ENCODE measurements around the gene LCE1C.

Gene LCE1C

DNA sequence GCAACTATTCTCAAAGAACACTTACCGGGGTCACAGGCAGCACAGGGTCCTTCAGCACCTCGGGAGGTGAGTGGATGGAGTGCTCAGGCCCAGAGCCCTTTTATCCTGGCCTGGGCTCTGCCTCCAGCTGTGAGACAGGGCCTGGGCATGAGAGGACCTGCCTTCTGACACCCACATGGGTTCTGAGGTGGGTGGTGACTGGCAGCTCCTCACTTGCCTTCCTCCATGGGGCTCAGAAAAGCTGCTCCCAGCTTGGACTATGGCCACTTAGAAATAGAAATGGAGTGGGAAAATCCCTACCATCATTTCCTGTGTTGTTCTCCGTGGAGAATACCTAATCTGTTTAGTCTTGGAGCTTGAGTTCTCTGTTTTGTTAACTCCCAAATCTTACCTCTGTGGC is at the start of gene LCE1C:
Gene LCE1C (minus strand): TSS at position 76 of the 400 bp plus-strand sequence. CDS start 1,173 bp downstream, outside the sequence.
- no peak for DNase-seq

- no peak for DNase-seq
These were observed 49.2 kb upstream of the LCE1C start for GRCh38 chr1:152855661-152856060.

DNA sequence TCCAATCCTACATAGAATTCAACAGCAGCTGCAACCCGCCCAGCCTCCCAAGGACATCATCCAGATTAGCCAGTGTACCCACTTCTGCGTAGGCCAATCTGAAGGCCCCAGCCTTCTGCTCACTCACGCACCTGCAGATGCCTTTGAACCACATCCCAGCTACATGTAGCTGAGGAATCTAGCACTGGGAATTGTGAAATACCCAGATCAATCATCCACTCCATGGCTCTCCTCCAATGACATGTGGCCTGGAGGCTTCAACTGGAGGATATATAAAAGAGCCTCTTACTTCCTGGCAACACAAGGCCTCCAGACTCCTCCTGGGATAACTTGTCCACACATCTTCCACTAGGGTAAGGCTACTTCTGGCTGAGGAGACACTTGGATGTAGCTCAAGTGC is 36.1 kb upstream of the LCE1C start, which contains the start of gene LCE6A:
Gene LCE6A (plus strand): TSS at position 301 of the 400 bp plus-strand sequence. CDS start 665 bp downstream, outside the sequence.
- DNase-seq, result no peak

DNA sequence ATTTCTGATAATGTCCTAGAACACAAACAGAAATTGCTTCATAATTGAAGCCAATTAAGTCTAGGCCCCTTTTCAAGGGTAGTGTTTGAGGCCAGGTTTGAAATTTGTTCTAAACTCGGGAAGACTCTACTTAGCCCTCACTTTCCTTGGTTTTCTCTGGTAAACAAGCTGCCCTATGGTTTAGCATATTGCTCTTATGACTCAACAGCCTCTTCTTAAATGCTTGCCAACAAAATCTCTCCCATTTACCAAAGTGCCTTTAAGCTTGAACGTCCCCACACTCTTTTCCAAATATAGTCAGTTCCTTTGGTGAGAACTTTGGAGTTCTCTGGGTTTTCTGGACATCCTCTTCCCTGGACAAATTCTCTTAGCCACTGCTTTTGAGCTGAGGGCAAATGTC is 30.4 kb upstream of the LCE1C start:
- DNase-seq, result no peak

DNA sequence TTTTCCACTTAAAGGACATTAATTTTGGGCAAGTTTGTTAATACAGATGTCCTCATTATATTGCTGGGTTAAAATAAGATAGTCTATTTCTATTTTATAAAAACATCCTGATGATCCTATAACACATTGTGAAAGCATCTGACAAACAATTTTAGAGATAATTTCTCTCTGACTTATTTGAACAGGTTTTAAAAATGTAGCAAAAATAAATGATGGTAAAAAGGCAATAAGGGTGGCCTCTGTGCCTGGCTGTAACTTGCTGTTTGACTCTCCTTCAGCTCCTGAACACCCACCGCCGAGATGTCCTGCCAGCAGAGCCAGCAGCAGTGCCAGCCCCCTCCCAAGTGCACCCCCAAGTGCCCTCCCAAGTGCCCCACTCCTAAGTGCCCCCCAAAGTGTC is 20.7 kb upstream of the LCE1C start, which contains the start of gene LCE1A:
Gene LCE1A (plus strand): TSS at position 301 of the 400 bp plus-strand sequence. CDS start 0 bp downstream, at position 301.
- no peak for DNase-seq

DNA sequence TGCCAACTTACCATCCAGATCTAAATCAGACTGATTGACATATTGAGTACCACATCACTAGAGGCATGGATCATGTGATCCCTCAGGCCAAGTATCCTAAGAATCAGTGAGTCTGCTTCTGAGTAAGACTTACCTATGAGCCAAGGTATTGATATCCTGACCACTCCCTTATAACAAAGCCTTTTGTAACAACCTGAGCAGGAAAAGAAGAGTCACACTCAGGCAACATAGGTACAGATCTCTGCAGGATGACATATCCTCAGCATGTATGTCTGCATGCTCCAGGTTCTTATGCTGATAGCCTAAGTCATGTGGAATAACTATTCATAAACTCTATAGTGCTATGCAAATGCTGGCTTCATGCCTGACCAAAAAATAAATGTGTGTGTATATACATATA is 18.5 kb upstream of the LCE1C start:
- DNase-seq, result no peak

DNA sequence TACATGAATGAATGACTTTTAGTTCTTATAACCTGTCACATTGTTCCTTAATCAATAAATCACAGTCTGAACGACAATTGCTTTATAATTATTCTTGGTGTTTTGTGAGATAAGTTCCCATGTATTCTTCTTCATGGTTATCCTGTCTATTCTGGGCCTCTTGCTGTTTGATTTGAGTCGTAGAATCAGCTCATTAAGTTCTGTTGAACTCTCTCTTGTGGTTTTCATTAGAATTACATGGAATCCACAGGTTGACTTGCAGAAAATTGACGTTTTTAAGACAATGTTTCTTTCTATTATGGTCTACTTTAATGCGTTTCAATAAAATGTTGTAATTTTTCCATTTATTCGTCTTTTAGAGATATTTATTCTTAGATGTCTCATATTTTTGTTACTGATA is 16.8 kb upstream of the LCE1C start:
- DNase-seq, result no peak

DNA sequence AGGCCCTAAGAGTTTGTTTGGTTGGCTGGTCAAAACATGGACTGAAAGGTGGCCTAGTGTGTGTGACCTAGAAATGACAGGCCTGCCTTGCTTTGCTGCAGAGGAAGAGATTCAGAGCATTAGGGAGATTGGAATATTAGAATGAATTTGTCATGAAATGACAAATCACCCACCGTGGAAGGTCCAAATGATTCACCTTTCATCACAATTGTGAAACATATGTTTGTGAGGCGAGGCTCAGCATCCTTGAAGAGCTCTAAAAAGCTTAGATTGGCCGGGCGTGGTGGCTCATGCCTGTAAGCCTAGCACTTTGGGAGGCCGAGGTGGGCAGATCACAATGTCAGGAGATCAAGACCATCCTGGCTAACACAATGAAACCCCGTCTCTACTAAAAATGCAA is 10.9 kb upstream of the LCE1C start:
- no peak for DNase-seq

- DNase-seq, result no peak
These were observed 5.2 kb upstream of the LCE1C start, which contains the start of gene LCE1B for GRCh38 chr1:152811671-152812070. LCE1B (plus strand) TSS chr1:152811971; CDS start chr1:152812447, 476 bp downstream.

DNA sequence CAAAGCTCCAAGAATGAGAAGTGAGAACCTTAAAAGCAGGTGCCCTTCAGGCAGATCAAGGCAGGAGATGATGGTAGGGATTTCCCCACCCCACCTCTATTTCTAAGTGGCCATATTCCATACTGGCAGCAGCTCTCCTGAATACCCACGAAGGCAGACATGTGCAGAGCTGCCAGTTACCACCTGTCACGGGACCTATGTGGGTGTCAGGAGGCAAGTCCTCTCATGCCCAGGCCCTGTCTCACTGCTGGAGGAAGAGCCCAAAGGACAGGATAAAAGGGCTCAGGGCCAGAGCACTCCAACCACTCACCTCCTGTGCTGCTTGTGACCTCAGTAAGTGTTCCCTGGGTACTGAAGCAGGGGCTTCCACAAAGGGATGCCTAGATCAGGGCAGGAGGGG is 4.6 kb upstream of the LCE1C start:
- no peak for DNase-seq

GRCh38 chr1:152801333-152801732 is 5.1 kb downstream of the LCE1C start:
- DNase-seq, result no peak

DNA sequence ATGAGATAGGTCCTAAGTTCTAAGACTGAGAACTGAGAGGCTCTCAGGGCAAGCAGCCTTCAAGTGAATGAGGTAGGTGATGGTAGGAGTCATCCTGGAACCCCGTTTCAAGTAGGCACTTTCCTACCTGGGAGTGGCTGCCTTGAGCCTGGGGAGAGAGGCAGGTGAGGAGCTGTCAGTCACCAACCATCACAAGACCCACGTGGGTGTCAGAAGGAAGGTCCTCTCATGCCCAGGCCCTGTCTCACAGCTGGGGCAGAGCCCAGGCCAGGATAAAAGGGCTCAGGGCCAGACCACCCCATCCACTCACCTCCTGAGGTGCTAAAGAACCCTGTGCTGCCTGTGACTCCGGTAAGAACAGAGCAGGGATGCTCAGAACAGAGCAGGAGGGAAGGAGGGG is 10.0 kb downstream of the LCE1C start, which contains the start of gene LCE1D:
Gene LCE1D (plus strand): TSS at position 301 of the 400 bp plus-strand sequence. CDS start 1,074 bp downstream, outside the sequence.
- DNase-seq, result no peak

DNA sequence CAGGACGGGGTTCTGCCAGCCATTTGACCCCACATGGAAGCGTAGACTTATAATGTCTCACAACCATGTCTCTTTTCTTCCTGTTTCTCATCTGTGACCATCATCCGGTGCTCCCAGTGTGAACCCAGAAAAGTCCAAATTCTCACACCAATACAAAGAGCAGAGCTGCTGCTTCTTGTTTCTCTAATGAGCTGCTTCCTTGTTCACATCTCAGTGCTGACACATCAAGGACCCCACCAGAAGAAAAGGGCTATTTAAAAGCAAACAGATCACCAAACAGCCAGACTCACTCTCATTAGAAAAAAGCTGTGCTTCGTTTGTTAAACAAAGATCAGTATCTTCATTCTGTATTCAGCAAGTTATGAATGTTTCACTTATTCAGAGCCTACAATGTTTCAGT is 10.8 kb downstream of the LCE1C start:
- no peak for DNase-seq

- DNase-seq, result no peak
These were observed 20.4 kb downstream of the LCE1C start, which contains the start of gene LCE1E for GRCh38 chr1:152786077-152786476. LCE1E (plus strand) TSS chr1:152786257; CDS start chr1:152787300, 1,043 bp downstream.

DNA sequence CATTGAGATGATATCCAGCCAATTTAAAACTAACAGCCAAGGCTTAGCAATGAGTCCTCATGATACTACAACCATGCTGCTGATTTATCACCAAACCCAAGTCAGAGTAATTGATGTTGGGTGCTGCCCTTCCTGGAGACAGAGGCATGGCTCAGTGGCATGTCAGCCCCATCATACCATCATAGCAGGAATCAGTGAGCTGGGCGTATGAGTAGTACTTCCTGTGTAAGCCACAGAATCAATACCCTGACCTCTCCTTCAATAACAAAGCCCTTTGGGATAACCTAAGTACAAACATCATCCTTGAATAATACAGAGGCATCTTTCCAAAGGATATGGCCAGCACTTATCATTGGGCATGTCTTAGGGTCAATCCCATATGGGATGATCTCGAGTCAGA is 23.4 kb downstream of the LCE1C start:
- DNase-seq, result no peak

- no peak for DNase-seq
These were observed 28.8 kb downstream of the LCE1C start for GRCh38 chr1:152777510-152778137.

DNA sequence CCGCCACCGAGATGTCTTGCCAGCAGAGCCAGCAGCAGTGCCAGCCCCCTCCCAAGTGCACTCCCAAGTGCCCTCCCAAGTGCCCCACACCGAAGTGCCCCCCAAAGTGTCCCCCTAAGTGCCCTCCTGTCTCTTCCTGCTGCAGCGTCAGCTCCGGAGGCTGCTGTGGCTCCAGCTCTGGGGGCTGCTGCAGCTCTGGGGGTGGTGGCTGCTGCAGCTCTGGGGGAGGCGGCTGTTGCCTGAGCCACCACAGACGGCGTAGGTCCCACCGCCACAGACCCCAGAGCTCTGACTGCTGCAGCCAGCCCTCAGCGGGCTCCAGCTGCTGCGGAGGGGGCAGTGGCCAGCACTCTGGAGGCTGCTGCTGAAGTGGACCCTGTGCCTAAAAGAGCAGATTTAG is 30.1 kb downstream of the LCE1C start:
- DNase-seq, result no peak

DNA sequence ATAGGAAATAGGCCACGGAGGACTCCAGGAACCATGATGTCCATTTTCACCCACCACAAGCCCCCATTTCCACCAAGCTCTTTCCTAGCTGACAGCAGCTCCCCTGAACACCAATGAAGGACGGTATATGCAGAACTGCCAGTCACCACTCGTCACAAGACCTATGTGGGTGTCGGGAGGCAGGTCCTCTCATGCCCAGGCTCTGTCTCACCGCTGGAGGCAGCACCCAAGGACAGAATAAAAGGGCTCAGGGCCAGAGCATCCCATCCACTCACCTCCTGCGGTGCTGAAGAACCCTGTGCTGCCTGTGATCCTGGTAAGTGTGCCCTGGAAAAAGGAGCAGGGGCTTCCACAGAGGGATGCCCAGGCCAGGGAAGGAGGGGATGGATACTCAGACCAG is 31.6 kb downstream of the LCE1C start, which contains the start of gene LCE1F:
Gene LCE1F (plus strand): TSS at position 266 of the 400 bp plus-strand sequence. CDS start 1,232 bp downstream, outside the sequence.
- no peak for DNase-seq

DNA sequence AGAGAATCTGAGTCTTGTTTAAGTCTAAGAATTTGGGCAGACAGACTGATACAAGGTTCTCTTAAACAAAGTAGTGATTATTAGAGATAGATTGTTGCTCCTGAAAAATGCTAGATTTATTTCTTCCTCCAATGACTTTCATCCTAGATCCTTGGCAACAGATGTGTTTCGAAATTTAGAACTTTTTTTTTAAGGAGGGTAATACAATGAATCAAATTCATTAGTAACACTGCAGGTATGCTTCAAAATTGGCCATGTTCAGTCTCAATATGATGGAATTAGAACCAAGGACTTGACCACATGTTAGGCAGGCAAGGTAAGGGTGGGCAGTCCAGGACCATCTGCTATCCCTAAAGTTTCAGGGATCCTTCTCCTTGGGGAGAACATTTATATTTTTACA is 36.0 kb downstream of the LCE1C start:
- DNase-seq, result no peak

DNA sequence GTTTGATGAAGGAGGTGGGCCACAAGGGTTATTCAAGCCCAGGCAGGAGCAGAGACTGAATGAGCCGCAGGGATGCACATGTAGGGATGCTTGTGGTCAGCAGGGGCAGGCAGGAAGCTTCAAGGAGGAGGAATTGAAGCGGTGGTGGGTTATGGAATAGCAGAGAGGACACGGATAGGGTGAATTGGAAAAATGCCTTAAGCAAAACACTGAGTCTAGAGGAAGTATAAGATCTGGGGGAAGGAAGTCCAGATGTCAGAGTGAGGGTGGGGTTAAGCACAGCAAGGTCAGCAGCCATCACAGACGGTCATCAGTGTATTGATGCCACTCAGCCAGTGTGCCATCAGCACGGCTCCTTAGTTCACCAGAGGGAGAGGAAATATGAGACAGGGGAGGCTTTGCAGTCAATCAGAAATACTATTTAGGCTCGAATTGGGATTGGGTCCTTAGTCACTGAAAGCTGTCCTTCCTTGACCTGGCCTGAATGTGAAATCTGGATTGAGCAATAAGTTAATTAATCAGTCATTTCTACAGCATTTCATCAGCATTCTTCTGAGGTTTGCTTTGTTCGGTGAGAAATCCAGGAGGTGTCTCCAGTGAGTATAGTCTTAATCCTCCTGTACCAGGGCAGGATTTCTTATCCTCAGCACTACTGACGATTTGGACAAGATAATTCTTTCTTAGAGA is 37.5 kb downstream of the LCE1C start:
- no peak for DNase-seq

DNA sequence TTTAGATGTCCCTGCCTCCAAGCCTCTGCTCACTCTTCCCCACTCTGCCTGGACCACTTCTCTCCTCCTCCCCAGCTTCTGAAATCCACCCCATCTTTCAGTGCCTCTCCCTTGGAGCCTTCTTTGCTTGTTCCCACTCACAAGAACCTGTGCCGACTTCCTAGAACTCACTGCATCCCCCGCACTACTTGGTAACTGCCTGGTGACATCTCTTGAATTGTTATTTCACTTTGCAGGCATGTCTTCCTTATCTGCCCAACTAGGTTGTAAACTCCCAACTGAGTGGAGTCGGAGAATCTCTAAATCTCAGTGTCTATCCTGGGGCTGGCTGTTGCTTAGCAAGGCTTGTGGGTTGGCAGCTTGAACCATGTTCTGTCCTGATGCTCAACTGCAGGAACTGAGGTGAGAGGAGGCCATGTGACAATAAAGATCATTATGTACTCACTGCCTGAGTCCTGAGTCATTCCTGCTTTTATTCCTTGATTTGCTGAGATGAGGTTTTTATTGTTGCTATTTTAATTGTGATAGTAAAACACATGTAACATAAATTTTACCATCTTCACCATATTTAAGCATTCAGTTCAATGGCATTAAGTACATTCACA is 44.7 kb downstream of the LCE1C start:
- DNase-seq, result no peak

GRCh38 chr1:152760551-152761190 is 45.8 kb downstream of the LCE1C start:
- no peak for DNase-seq
